GM18511 (cell line): ENCODE results near the gene F9.

Source experiments
- ATAC-seq: cut with Tn5 transposase; IDR thresholded peaks from one replicate; pipeline ENCODE4 v1.9.1; 2021; ENCODE audit warnings: mild to moderate bottlenecking, moderate library complexity; ENCODE audit not compliant: unreplicated experiment

Gene F9

GRCh38 chrX:139596068-139596467 lies 65.5 kb downstream of the F9 start:
- no peak for ATAC-seq

- no peak for ATAC-seq
Measured at GRCh38 chrX:139600105-139600504, 69.6 kb downstream of the F9 start.
